Psoas muscle (tissue), 8 donors: Measurements from ENCODE around the gene PSMD5. TPM values are rescaled to one million over a fixed set of nuclear protein-coding genes. Genes with fewer than 3 reads are reported as not detected.

Source experiments
- ATAC-seq, 4 donors: fragments of 200-7000 bp; cut with Tn5 transposase; one replicate each; pipeline ENCODE4 v1.9.1; 2020; ENCODE audit warnings: moderate library complexity in 3 of 4, mild to moderate bottlenecking in 2 of 4
- DNase-seq, 2 donors: peaks; one replicate each; pipeline ENCODE4 v3.0.0-alpha.2; 2020
- H3K27ac ChIP-seq: fragments of 200-600 bp; one replicate; pipeline ENCODE4 v1.8.0; 2022
- H3K27me3 ChIP-seq, 3 donors: fragments of 200-600 bp in 1 of 3; one replicate each; pipeline versions ENCODE4 v1.6.1 to v1.8.0; 2013 to 2022; ENCODE audit warnings: low read length in 2 of 3, mild to moderate bottlenecking in 2 of 3, moderate library complexity in 1 of 3; ENCODE audit not compliant: insufficient read depth in 3 of 3
- H3K36me3 ChIP-seq, 2 donors: fragments of 200-600 bp in 1 of 2; one replicate each; pipeline versions ENCODE4 v1.6.1 to v1.8.0; 2013 to 2022; ENCODE audit warnings: low read depth in 1 of 2, mild to moderate bottlenecking in 1 of 2, moderate library complexity in 1 of 2; ENCODE audit not compliant: insufficient read depth in 1 of 2
- H3K4me1 ChIP-seq: fragments of 200-600 bp; one replicate; pipeline ENCODE4 v1.8.0; 2022
- H3K4me3 ChIP-seq: fragments of 200-600 bp; one replicate; pipeline ENCODE4 v1.8.0; 2022; ENCODE audit warnings: mild to moderate bottlenecking
- H3K9me3 ChIP-seq: fragments of 200-600 bp; one replicate; pipeline ENCODE4 v1.8.0; 2022
- WGBS, 3 donors: extraction: QIAGEN DNeasy Blood & Tissue Kit; methylation state at CpG; one replicate each; pipeline versions ENCODE4 v1.1.6 to v1.1.7; 2013; 5-methylcytosine and 5-hydroxymethylcytosine counted together
- intact Hi-C, 2 donors: fragments of 100-400 bp; cut with DNase I; formaldehyde crosslinking; loops; one replicate each; pipeline versions ENCODE4 v1.11.0 to v1.14.2; 2022
- polyA plus RNA-seq, 3 donors: library from polyadenylated mRNA; stranded (reverse); fragments of 200-250 nt; gene quantifications; one replicate each; pipeline ENCODE4 v1.2.3, GENCODE V29; 2013
- total RNA-seq, 4 donors: library from RNA; stranded (reverse); fragmentation: NEBNext Ultra II Directional in 2 of 4; extraction: Animal tissue kit (Norgen Biotek cat#: 25700) in 2 of 4; gene quantifications; one replicate each; pipeline versions ENCODE4 v1.2.1 to v1.2.4, GENCODE V29; 2021 to 2023
- TF ChIP-seq, protein P1 (sequence below): fragments of 200-600 bp; IDR thresholded peaks from one replicate; pipeline ENCODE4 v1.8.0; 2022; ENCODE audit warnings: antibody characterized with exemption
- donor health status: healthy with polysubstance abuse.
- donor health status: DM: no; HTN: no; CAD: no; lungs with moderate emphysema.
- donor health status: Bipolar disorder and iron deficiency.
- donor health status: healthy.
- donor health status: DM: yes; HTN: yes; CAD: no.
- donor health status: DM: no; HTN: no; CAD: no.
- donor health status: DM: no; HTN: no; CAD: no.
- donor health status: DM: yes; HTN: yes; CAD: no.

The PSMD5 gene
- total and polyA plus RNA-seq, 7 donors = 6.2 to 15.7 (median 8.9) TPM

DNA sequence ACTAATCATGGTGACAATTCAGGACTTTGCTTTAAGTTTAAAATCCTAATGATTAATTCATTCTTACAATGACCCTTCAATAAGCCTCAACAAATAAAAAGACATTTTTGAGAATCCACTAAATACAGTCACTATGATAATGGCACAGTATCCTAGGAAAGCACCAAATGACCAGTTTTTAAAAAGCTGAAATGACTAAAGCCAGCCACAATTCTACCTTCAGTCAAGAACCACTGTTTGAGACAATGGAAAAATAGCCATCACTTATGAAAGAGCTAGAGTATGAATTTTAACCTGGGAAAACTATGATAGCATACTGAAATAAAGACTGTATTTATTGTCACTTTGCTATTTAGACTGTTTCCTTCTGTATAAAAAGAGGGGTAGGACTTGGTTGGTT lies 63.5 kb downstream of the PSMD5 start:
- H3K4me1 ChIP-seq = no peaks in the 10 kb centered on the region
- ATAC-seq (no peak), DNase-seq (no peak)
- peaks cover 4 to 69% of the 10 kb centered on the region in 2 donors for H3K36me3 ChIP-seq
- no peaks in the 10 kb centered on the region for H3K9me3 ChIP-seq
- no peaks in the 10 kb centered on the region for H3K27me3 ChIP-seq
- TF ChIP-seq, protein P1, sequence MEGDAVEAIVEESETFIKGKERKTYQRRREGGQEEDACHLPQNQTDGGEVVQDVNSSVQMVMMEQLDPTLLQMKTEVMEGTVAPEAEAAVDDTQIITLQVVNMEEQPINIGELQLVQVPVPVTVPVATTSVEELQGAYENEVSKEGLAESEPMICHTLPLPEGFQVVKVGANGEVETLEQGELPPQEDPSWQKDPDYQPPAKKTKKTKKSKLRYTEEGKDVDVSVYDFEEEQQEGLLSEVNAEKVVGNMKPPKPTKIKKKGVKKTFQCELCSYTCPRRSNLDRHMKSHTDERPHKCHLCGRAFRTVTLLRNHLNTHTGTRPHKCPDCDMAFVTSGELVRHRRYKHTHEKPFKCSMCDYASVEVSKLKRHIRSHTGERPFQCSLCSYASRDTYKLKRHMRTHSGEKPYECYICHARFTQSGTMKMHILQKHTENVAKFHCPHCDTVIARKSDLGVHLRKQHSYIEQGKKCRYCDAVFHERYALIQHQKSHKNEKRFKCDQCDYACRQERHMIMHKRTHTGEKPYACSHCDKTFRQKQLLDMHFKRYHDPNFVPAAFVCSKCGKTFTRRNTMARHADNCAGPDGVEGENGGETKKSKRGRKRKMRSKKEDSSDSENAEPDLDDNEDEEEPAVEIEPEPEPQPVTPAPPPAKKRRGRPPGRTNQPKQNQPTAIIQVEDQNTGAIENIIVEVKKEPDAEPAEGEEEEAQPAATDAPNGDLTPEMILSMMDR = no peak
- H3K4me3 ChIP-seq = no peak overlapping the region
- H3K27ac ChIP-seq = no peak overlapping the region
- intact Hi-C loops = no loop called here

DNA sequence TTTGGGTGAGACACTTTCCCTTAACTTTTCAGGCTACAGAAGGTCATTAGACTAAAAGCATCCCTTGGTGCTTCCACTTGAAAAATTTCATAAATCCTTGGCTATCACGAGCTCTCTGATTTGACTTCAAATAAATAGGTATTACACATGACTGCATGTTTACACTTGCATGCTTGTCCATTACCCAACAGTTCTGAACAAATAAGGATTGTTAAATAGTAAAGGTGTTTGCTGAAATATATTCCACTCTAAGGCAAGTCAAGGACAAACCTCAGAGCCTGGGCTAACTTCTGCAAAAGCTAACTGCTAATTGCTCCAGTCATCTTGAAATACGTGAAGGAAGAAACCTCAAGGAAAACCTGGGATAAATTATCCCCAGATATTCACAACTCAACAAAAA lies 64.0 kb downstream of the PSMD5 start:
- no peaks in the 10 kb centered on the region for H3K4me1 ChIP-seq
- 90 to 100% (median 93%) methylated on average over 2 of the region's 2 CpGs for WGBS, 3 donors
- no peak for ATAC-seq
- H3K4me3 ChIP-seq = no peak overlapping the region
- no peaks in the 10 kb centered on the region for H3K9me3 ChIP-seq
- H3K36me3 ChIP-seq = peaks cover 4 to 69% of the 10 kb centered on the region in 2 donors
- H3K27me3 ChIP-seq = no peaks in the 10 kb centered on the region
- no peak for DNase-seq
- H3K27ac ChIP-seq = no peak overlapping the region
- TF ChIP-seq, protein P1 = no peak
- intact Hi-C loops = no loop called here

- Histone ChIP-seq H3K4me1 (no peaks in the 10 kb centered on the region), H3K27me3 (no peaks in the 10 kb centered on the region), H3K36me3 (peaks cover 4 to 77% of the 10 kb centered on the region in 2 donors), H3K27ac (no peak overlapping the region), H3K9me3 (no peaks in the 10 kb centered on the region), H3K4me3 (no peak overlapping the region)
- 93 to 97% (median 95%) methylated on average over 5 of the region's 5 CpGs for WGBS, 3 donors
- ATAC-seq (no peak), DNase-seq (no peak)
- TF ChIP-seq, protein P1 = no peak
- intact Hi-C loops = no loop called here
Measured at GRCh38 chr9:120777229-120777628, 65.5 kb downstream of the PSMD5 start.

DNA sequence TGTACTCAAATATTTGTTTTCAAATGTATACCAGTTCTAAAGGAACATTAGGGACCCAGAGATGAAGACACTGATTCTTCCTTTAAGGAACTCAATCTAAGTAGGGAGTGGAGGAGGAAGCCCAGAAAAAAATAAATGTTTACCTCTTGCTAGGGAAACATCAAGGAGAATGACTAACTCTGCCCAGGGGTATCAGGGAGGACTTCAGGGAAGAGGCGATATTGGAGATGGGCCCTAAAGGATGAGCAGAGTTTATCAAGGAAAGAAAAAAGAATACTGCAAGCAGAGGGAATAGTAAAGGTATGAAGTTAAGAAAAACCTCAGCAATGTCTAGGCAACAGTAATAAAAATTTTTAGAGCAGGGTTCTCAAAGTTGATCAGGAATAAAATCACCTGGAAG lies 65.9 kb downstream of the PSMD5 start:
- Histone ChIP-seq H3K27ac (no peak overlapping the region), H3K4me3 (no peak overlapping the region), H3K27me3 (no peaks in the 10 kb centered on the region), H3K36me3 (peaks cover 4 to 81% of the 10 kb centered on the region in 2 donors), H3K9me3 (no peaks in the 10 kb centered on the region), H3K4me1 (no peaks in the 10 kb centered on the region)
- 98 to 100% (median 100%) methylated on average over 1 of the region's 1 CpG for WGBS, 3 donors
- DNase-seq = no peak
- intact Hi-C loops = no loop called here
- TF ChIP-seq, protein P1 = no peak
- no peak for ATAC-seq

- Histone ChIP-seq H3K9me3 (no peaks in the 10 kb centered on the region), H3K4me3 (no peak overlapping the region), H3K36me3 (peaks cover 13 to 90% of the 10 kb centered on the region in 2 donors), H3K4me1 (no peaks in the 10 kb centered on the region), H3K27me3 (no peaks in the 10 kb centered on the region), H3K27ac (no peak overlapping the region)
- intact Hi-C loops = no loop called here
- ATAC-seq = no peak
- WGBS, 3 donors = 95 to 98% (median 98%) methylated on average over 5 of the region's 5 CpGs
- TF ChIP-seq, protein P1 = no peak
- no peak for DNase-seq
Measured at GRCh38 chr9:120775859-120776258, 66.9 kb downstream of the PSMD5 start.
